Stromal cell of bone marrow (primary cell): ENCODE measurements around the gene NRDE2.
A peak's percentile ranks its signal among the peaks of the same experiment; 100 is the strongest.

ENCODE experiments used
- DNase-seq: peaks from one replicate; pipeline ENCODE4 v3.0.0-alpha.2; 2012; ENCODE audit warnings: low read depth

The NRDE2 gene

GRCh38 chr14:90331497-90332270 lies at the start of gene NRDE2:
Gene NRDE2 (minus strand): TSS chr14:90331941. CDS start chr14:90331904, 37 bp downstream.
- peak; percentile 94 for DNase-seq

- DNase-seq, result no peak
These were observed 49.5 kb upstream of the NRDE2 start for GRCh38 chr14:90381011-90381786.

GRCh38 chr14:90379106-90379505 lies 47.4 kb upstream of the NRDE2 start:
- DNase-seq, result no peak

GRCh38 chr14:90378249-90378648 lies 46.5 kb upstream of the NRDE2 start:
- no peak for DNase-seq

GRCh38 chr14:90375934-90376333 lies 44.2 kb upstream of the NRDE2 start:
- DNase-seq, result no peak

GRCh38 chr14:90374813-90375212 lies 43.1 kb upstream of the NRDE2 start:
- DNase-seq, result no peak

GRCh38 chr14:90373887-90374286 lies 42.1 kb upstream of the NRDE2 start:
- DNase-seq, result no peak

- no peak for DNase-seq
These were observed 37.4 kb upstream of the NRDE2 start for GRCh38 chr14:90368946-90369721.

- DNase-seq, result no peak
These were observed 30.8 kb upstream of the NRDE2 start for GRCh38 chr14:90362558-90362896.

GRCh38 chr14:90361865-90362557 lies 30.3 kb upstream of the NRDE2 start:
- no peak for DNase-seq

- DNase-seq, result no peak
These were observed 26.6 kb upstream of the NRDE2 start for GRCh38 chr14:90358359-90358758.

- DNase-seq, result no peak
These were observed 25.2 kb upstream of the NRDE2 start for GRCh38 chr14:90356925-90357324.

GRCh38 chr14:90355540-90356518 lies 24.1 kb upstream of the NRDE2 start:
- DNase-seq, result no peak

- DNase-seq, result peak; percentile 13
These were observed 23.0 kb upstream of the NRDE2 start for GRCh38 chr14:90354551-90355298.

GRCh38 chr14:90349739-90350138 lies 18.0 kb upstream of the NRDE2 start:
- DNase-seq, result no peak

GRCh38 chr14:90348270-90348669 lies 16.5 kb upstream of the NRDE2 start:
- DNase-seq, result no peak

- DNase-seq, result no peak
These were observed 13.5 kb upstream of the NRDE2 start for GRCh38 chr14:90345239-90345557.

- DNase-seq, result no peak
These were observed 12.8 kb upstream of the NRDE2 start for GRCh38 chr14:90344331-90345238.

- DNase-seq, result no peak
These were observed 10.6 kb upstream of the NRDE2 start for GRCh38 chr14:90342327-90342726.
